HEK293 (cell line): Measurements from ENCODE around the gene CCDC102B.

Experiments
- CTCF ChIA-PET: fragments of 350-600 bp; formaldehyde crosslinking; extraction: SDS; loops from one replicate; lab custom pipeline; 2021; ENCODE audit warnings: antibody characterized with exemption; lab: Yijun Ruan, JAX
- POLR2A ChIA-PET: fragments of 300-600 bp; formaldehyde crosslinking; extraction: SDS; loops from one replicate; lab custom pipeline; 2020; ENCODE audit warnings: antibody characterized with exemption, inconsistent platforms; lab: Yijun Ruan, JAX
- H3K27ac ChIP-seq: fragments of 200-500 bp; sonication (Bioruptor generic); 2 replicates; pipeline ENCODE4 v1.5.1; 2014; ENCODE audit warnings: low read depth, low read length, control low read depth, inconsistent platforms; ENCODE audit errors: extremely low read depth
- H3K36me3 ChIP-seq, 2 experiments: fragments of 200-500 bp in 1 of 2; sonication (Bioruptor generic) in 1 of 2; 1 replicate in 1 of 2; 2 replicates in 1 of 2; pipeline ENCODE4 v1.5.1; 2014 to 2017; ENCODE audit warnings: inconsistent platforms in 2 of 2, low read length in 2 of 2; ENCODE audit not compliant: control insufficient read depth in 2 of 2, insufficient read depth in 1 of 2
- H3K4me1 ChIP-seq: fragments of 200-500 bp; sonication (Bioruptor generic); 2 replicates; pipeline ENCODE4 v1.5.1; 2014; ENCODE audit warnings: mild to moderate bottlenecking, low read length, inconsistent platforms; ENCODE audit not compliant: control insufficient read depth, insufficient read depth
- H3K4me3 ChIP-seq: 2 replicates; pipeline ENCODE4 v1.5.1; 2011; ENCODE audit warnings: low read depth, mild to moderate bottlenecking, control low read depth, low read length, moderate library complexity
- H3K9me3 ChIP-seq: fragments of 200-500 bp; sonication (Bioruptor generic); 2 replicates; pipeline ENCODE4 v1.5.1; 2014; ENCODE audit warnings: low read depth, low read length, inconsistent platforms; ENCODE audit not compliant: control insufficient read depth, insufficient read depth
- GFI1B ChIP-seq: fragments of 450-650 bp; formaldehyde crosslinking; IDR thresholded peaks from 2 replicates; pipeline ENCODE4 v1.5.1; 2016; ENCODE audit warnings: missing biosample characterization, missing genetic modification characterization
- GLIS1 ChIP-seq: fragments of 450-650 bp; formaldehyde crosslinking; IDR thresholded peaks from 2 replicates; pipeline ENCODE4 v1.5.1; 2016; ENCODE audit warnings: missing biosample characterization, missing genetic modification characterization
- HIC1 ChIP-seq: fragments of 450-650 bp; formaldehyde crosslinking; IDR thresholded peaks from 2 replicates; pipeline ENCODE4 v1.5.1; 2016; ENCODE audit warnings: missing biosample characterization, missing genetic modification characterization
- HOXA7 ChIP-seq: sonication (generic); formaldehyde crosslinking; IDR thresholded peaks from 2 replicates; pipeline ENCODE4 v1.8.1; 2022; ENCODE audit warnings: missing genetic modification reagents, borderline replicate concordance
- KLF16 ChIP-seq: fragments of 450-650 bp; formaldehyde crosslinking; IDR thresholded peaks from 2 replicates; pipeline ENCODE4 v1.5.1; 2017; ENCODE audit warnings: missing biosample characterization, missing genetic modification characterization
- KLF7 ChIP-seq: fragments of 450-650 bp; formaldehyde crosslinking; IDR thresholded peaks from 2 replicates; pipeline ENCODE4 v1.5.1; 2016; ENCODE audit warnings: missing biosample characterization, missing genetic modification characterization, borderline replicate concordance
- KLF8 ChIP-seq: fragments of 450-650 bp; formaldehyde crosslinking; IDR thresholded peaks from 2 replicates; pipeline ENCODE4 v1.5.1; 2016; ENCODE audit warnings: missing biosample characterization, missing genetic modification characterization
- PATZ1 ChIP-seq: fragments of 450-650 bp; formaldehyde crosslinking; IDR thresholded peaks from 2 replicates; pipeline ENCODE4 v1.5.1; 2016; ENCODE audit warnings: missing biosample characterization, missing genetic modification characterization
- SCRT2 ChIP-seq: fragments of 450-650 bp; formaldehyde crosslinking; IDR thresholded peaks from 2 replicates; pipeline ENCODE4 v1.5.1; 2016; ENCODE audit warnings: missing biosample characterization, missing genetic modification characterization
- SP3 ChIP-seq: fragments of 450-650 bp; formaldehyde crosslinking; IDR thresholded peaks from 2 replicates; pipeline ENCODE4 v1.5.1; 2016; ENCODE audit warnings: missing biosample characterization, missing genetic modification characterization
- ZBTB20 ChIP-seq: fragments of 450-650 bp; formaldehyde crosslinking; IDR thresholded peaks from 2 replicates; pipeline ENCODE4 v1.5.1; 2016; ENCODE audit warnings: missing biosample characterization, missing genetic modification characterization
- ZBTB21 ChIP-seq: fragments of 450-650 bp; formaldehyde crosslinking; IDR thresholded peaks from 2 replicates; pipeline ENCODE4 v1.5.1; 2017; ENCODE audit warnings: missing biosample characterization, missing genetic modification characterization
- ZBTB7A ChIP-seq: fragments of 450-650 bp; formaldehyde crosslinking; IDR thresholded peaks from 2 replicates; pipeline ENCODE4 v1.5.1; 2016; ENCODE audit warnings: low read depth, missing biosample characterization, missing genetic modification characterization
- ZNF112 ChIP-seq: fragments of 450-650 bp; formaldehyde crosslinking; IDR thresholded peaks from 2 replicates; pipeline ENCODE4 v1.5.0; 2017; ENCODE audit warnings: missing biosample characterization, missing genetic modification characterization
- ZNF148 ChIP-seq: fragments of 450-650 bp; formaldehyde crosslinking; IDR thresholded peaks from 2 replicates; pipeline ENCODE4 v1.5.0; 2017; ENCODE audit warnings: missing biosample characterization, missing genetic modification characterization, borderline replicate concordance
- ZNF16 ChIP-seq: fragments of 450-650 bp; formaldehyde crosslinking; IDR thresholded peaks from 2 replicates; pipeline ENCODE4 v1.5.1; 2016; ENCODE audit warnings: low read depth, missing biosample characterization, missing genetic modification characterization
- ZNF169 ChIP-seq: fragments of 450-650 bp; formaldehyde crosslinking; IDR thresholded peaks from 2 replicates; pipeline ENCODE4 v1.5.1; 2016; ENCODE audit warnings: missing biosample characterization, missing genetic modification characterization
- ZNF2 ChIP-seq: fragments of 450-650 bp; formaldehyde crosslinking; IDR thresholded peaks from 2 replicates; pipeline ENCODE4 v1.5.1; 2016; ENCODE audit warnings: missing biosample characterization, missing genetic modification characterization
- ZNF248 ChIP-seq: fragments of 450-650 bp; formaldehyde crosslinking; IDR thresholded peaks from 2 replicates; pipeline ENCODE4 v1.5.1; 2017; ENCODE audit warnings: missing biosample characterization, missing genetic modification characterization
- ZNF26 ChIP-seq: fragments of 450-650 bp; formaldehyde crosslinking; IDR thresholded peaks from 2 replicates; pipeline ENCODE4 v1.5.1; 2016; ENCODE audit warnings: missing biosample characterization, missing genetic modification characterization
- ZNF423 ChIP-seq: fragments of 450-650 bp; formaldehyde crosslinking; IDR thresholded peaks from 2 replicates; pipeline ENCODE4 v1.5.1; 2016; ENCODE audit warnings: missing biosample characterization, missing genetic modification characterization
- ZNF501 ChIP-seq: fragments of 450-650 bp; formaldehyde crosslinking; IDR thresholded peaks from 2 replicates; pipeline ENCODE4 v1.5.1; 2016; ENCODE audit warnings: missing biosample characterization, missing genetic modification characterization
- ZNF548 ChIP-seq: fragments of 450-650 bp; formaldehyde crosslinking; IDR thresholded peaks from 2 replicates; pipeline ENCODE4 v1.5.1; 2016; ENCODE audit warnings: missing biosample characterization, missing genetic modification characterization
- ZNF558 ChIP-seq: fragments of 450-650 bp; formaldehyde crosslinking; IDR thresholded peaks from 2 replicates; pipeline ENCODE4 v1.5.1; 2016; ENCODE audit warnings: missing biosample characterization, missing genetic modification characterization
- ZNF645 ChIP-seq: fragments of 450-650 bp; formaldehyde crosslinking; IDR thresholded peaks from 2 replicates; pipeline ENCODE4; 2016; ENCODE audit warnings: missing biosample characterization, missing genetic modification characterization
- ZNF664 ChIP-seq: fragments of 450-650 bp; formaldehyde crosslinking; IDR thresholded peaks from 2 replicates; pipeline ENCODE4 v1.5.1; 2016; ENCODE audit warnings: missing biosample characterization, missing genetic modification characterization

Gene CCDC102B

GRCh38 chr18:69000366-69000765 lies 202.5 kb downstream of the CCDC102B start:
- H3K9me3 ChIP-seq, result no peaks in the 10 kb centered on the region
- H3K4me1 ChIP-seq, result no peaks in the 10 kb centered on the region
- POLR2A ChIA-PET, result no interaction called here
- no peak overlapping the region for H3K27ac ChIP-seq
- TF ChIP-seq ZNF501 (tag by site-specific recombination) (no peak), GFI1B (tag by site-specific recombination) (no peak), ZNF664 (tag by site-specific recombination) (no peak), SCRT2 (no peak), ZNF558 (tag by site-specific recombination) (no peak), KLF16 (tag by site-specific recombination) (no peak), KLF7 (tag by site-specific recombination) (no peak), HIC1 (tag by site-specific recombination) (no peak), ZNF2 (tag by site-specific recombination) (no peak), ZNF423 (no peak), ZBTB20 (tag by site-specific recombination) (no peak), ZNF248 (no peak), GLIS1 (tag by site-specific recombination) (no peak), HOXA7 (CRISPR knock-in tag) (no peak), ZNF148 (no peak), PATZ1 (tag by site-specific recombination) (no peak), SP3 (tag by site-specific recombination) (no peak), ZNF645 (tag by site-specific recombination) (no peak)
- TF ChIP-seq, all 188 proteins: peak for 0
- CTCF ChIA-PET, result no interaction called here
- Histone ChIP-seq H3K36me3 (no peaks in the 10 kb centered on the region), H3K4me3 (no peak overlapping the region)

- Histone ChIP-seq H3K27ac (no peak overlapping the region), H3K9me3 (no peaks in the 10 kb centered on the region), H3K36me3 (no peaks in the 10 kb centered on the region), H3K4me1 (no peaks in the 10 kb centered on the region), H3K4me3 (no peak overlapping the region)
- POLR2A ChIA-PET, result no interaction called here
- CTCF ChIA-PET, result no interaction called here
- TF ChIP-seq ZBTB7A (tag by site-specific recombination) (no peak), ZNF26 (no peak), GLIS1 (tag by site-specific recombination) (no peak), ZBTB21 (tag by site-specific recombination) (no peak), ZNF112 (tag by site-specific recombination) (no peak), ZNF169 (no peak), ZNF16 (tag by site-specific recombination) (no peak), KLF8 (tag by site-specific recombination) (no peak), ZNF423 (no peak), ZNF148 (no peak), ZNF548 (tag by site-specific recombination) (no peak)
Measured at GRCh38 chr18:69002233-69002632, 204.4 kb downstream of the CCDC102B start.
